SK-N-SH treated with all-trans-retinoic acid at 6 μM for 48 hours (cell line): ENCODE results near the gene EIF5A.

ENCODE experiments used
- ATAC-seq: fragments of 200-7000 bp; cut with Tn5 transposase; 3 replicates; pipeline ENCODE4 v1.9.1; 2020; ENCODE audit warnings: mild to moderate bottlenecking, moderate library complexity
- ARNTL ChIP-seq: fragments of 450-650 bp; formaldehyde crosslinking; IDR thresholded peaks from 2 replicates; pipeline ENCODE4 v1.5.0; 2020; ENCODE audit warnings: low read depth, mild to moderate bottlenecking, moderate library complexity, borderline replicate concordance
- BACH2 ChIP-seq: fragments of 250-450 bp; sonication (Bioruptor Pico); IDR thresholded peaks from 2 replicates; pipeline ENCODE4 v1.9.0; 2021; ENCODE audit warnings: mild to moderate bottlenecking, borderline replicate concordance
- CSDC2 ChIP-seq: fragments of 250-450 bp; sonication (Bioruptor Pico); IDR thresholded peaks from 2 replicates; pipeline ENCODE4 v1.5.0; 2020; ENCODE audit warnings: mild to moderate bottlenecking, moderate library complexity
- ESRRG ChIP-seq: fragments of 250-450 bp; sonication (Bioruptor Pico); IDR thresholded peaks from 2 replicates; pipeline ENCODE4 v1.6.1; 2021; ENCODE audit warnings: mild to moderate bottlenecking
- GLIS3 ChIP-seq: fragments of 250-450 bp; sonication (Bioruptor Pico); IDR thresholded peaks from 2 replicates; pipeline ENCODE4 v1.5.0; 2020; ENCODE audit warnings: mild to moderate bottlenecking, moderate library complexity
- ISL1 ChIP-seq: fragments of 250-450 bp; sonication (Bioruptor Pico); IDR thresholded peaks from 2 replicates; pipeline ENCODE4 v2.1.2; 2022; ENCODE audit warnings: mild to moderate bottlenecking, moderate library complexity
- OSR1 ChIP-seq: fragments of 250-450 bp; sonication (Bioruptor Pico); IDR thresholded peaks from 2 replicates; pipeline ENCODE4 v1.8.0; 2022; ENCODE audit warnings: moderate library complexity, mild to moderate bottlenecking, inconsistent platforms
- PPARA ChIP-seq: fragments of 250-450 bp; sonication (Bioruptor Pico); IDR thresholded peaks from 2 replicates; pipeline ENCODE4 v1.5.0; 2020; ENCODE audit warnings: mild to moderate bottlenecking, borderline replicate concordance
- RARB ChIP-seq: fragments of 250-450 bp; sonication (Bioruptor Pico); IDR thresholded peaks from 2 replicates; pipeline ENCODE4 v1.8.0; 2021; ENCODE audit warnings: mild to moderate bottlenecking, moderate library complexity
- SNAI2 ChIP-seq: fragments of 250-450 bp; sonication (Bioruptor Pico); IDR thresholded peaks from 2 replicates; pipeline ENCODE4 v1.5.0; 2020; ENCODE audit warnings: mild to moderate bottlenecking, moderate library complexity
- TCF4 ChIP-seq: fragments of 250-450 bp; sonication (Bioruptor Pico); IDR thresholded peaks from 2 replicates; pipeline ENCODE4 v1.8.0; 2021; ENCODE audit warnings: mild to moderate bottlenecking, moderate library complexity, borderline replicate concordance
- ZC3H10 ChIP-seq: fragments of 250-450 bp; sonication (Bioruptor Pico); IDR thresholded peaks from 2 replicates; pipeline ENCODE4 v1.5.1; 2021; ENCODE audit warnings: mild to moderate bottlenecking, moderate library complexity
- ZFP3 ChIP-seq: fragments of 250-450 bp; sonication (Bioruptor Pico); IDR thresholded peaks from 2 replicates; pipeline ENCODE4 v1.5.0; 2020; ENCODE audit warnings: mild to moderate bottlenecking, moderate library complexity
- ZFP30 ChIP-seq: fragments of 450-650 bp; formaldehyde crosslinking; IDR thresholded peaks from 2 replicates; pipeline ENCODE4 v1.5.0; 2022; ENCODE audit warnings: mild to moderate bottlenecking, moderate library complexity
- ZNF70 ChIP-seq: fragments of 450-650 bp; formaldehyde crosslinking; IDR thresholded peaks from 2 replicates; pipeline ENCODE4 v1.5.0; 2020; ENCODE audit warnings: mild to moderate bottlenecking, moderate library complexity
- ZNF8 ChIP-seq: fragments of 450-650 bp; formaldehyde crosslinking; IDR thresholded peaks from 2 replicates; pipeline ENCODE4 v1.5.0; 2020; ENCODE audit warnings: mild to moderate bottlenecking, moderate library complexity
- TF ChIP-seq, protein P1 (sequence below): fragments of 250-450 bp; sonication (Bioruptor Pico); IDR thresholded peaks from 2 replicates; pipeline ENCODE4 v1.5.1; 2021; ENCODE audit warnings: mild to moderate bottlenecking, moderate library complexity
- TF ChIP-seq, protein P2 (sequence below): fragments of 250-450 bp; sonication (Bioruptor Pico); IDR thresholded peaks from 2 replicates; pipeline ENCODE4 v1.5.1; 2020; ENCODE audit warnings: low read depth, mild to moderate bottlenecking, moderate library complexity
- TF ChIP-seq, protein P3 (sequence below): fragments of 250-450 bp; sonication (Bioruptor Pico); IDR thresholded peaks from 2 replicates; pipeline ENCODE4 v1.8.0; 2021; ENCODE audit warnings: low read depth, mild to moderate bottlenecking, moderate library complexity, borderline replicate concordance
- TF ChIP-seq, protein P4 (sequence below): fragments of 250-450 bp; sonication (Bioruptor Pico); IDR thresholded peaks from 2 replicates; pipeline ENCODE4 v1.8.0; 2020; ENCODE audit warnings: mild to moderate bottlenecking, moderate library complexity, borderline replicate concordance
- TF ChIP-seq, protein P5 (sequence below): fragments of 250-450 bp; sonication (Bioruptor Pico); IDR thresholded peaks from 2 replicates; pipeline ENCODE4 v1.5.0; 2020; ENCODE audit warnings: mild to moderate bottlenecking, moderate library complexity

Gene EIF5A

DNA sequence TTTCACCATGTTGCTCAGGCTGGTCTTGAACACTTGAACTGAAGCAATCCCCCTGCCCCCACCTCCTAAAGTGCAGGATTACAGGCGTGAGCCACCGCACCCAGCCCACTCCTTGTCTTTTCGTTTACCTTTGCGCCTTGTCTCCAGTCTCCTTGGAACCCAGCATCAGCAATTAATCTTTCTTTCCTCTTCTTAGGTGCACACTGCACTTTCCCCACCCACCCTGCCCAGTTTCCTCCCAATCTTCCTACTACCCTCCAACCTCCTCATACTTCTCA lies 43.7 kb upstream of the EIF5A start:
- ATAC-seq: no peak
- TF ChIP-seq ZNF8 (no peak), ZNF70 (CRISPR knock-in tag) (no peak), CSDC2 (CRISPR knock-in tag) (no peak), ARNTL (CRISPR knock-in tag) (no peak)
- TF ChIP-seq, all 23 proteins: peak for 0

DNA sequence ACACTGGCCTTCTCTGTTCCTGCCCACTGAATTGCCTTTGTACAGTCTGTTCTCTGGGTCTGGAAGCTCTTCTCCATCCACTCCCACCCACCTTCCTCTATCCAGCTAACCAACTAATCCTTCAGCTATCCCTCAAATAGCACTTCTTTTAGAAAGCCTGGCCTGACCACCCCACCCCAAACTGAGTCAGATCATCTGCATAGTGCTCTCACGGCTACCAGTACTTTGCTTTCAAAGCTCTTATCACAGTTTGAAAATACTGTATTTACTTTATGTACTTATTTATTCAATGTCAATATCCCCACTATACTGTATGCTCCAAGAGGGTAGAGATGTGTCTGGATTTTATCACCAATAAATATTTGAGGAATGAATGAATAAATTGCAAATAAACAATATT lies 40.6 kb upstream of the EIF5A start:
- ATAC-seq: no peak
- TF ChIP-seq ZFP3: no peak
- no peak for TF ChIP-seq ZNF70 (CRISPR knock-in tag)

DNA sequence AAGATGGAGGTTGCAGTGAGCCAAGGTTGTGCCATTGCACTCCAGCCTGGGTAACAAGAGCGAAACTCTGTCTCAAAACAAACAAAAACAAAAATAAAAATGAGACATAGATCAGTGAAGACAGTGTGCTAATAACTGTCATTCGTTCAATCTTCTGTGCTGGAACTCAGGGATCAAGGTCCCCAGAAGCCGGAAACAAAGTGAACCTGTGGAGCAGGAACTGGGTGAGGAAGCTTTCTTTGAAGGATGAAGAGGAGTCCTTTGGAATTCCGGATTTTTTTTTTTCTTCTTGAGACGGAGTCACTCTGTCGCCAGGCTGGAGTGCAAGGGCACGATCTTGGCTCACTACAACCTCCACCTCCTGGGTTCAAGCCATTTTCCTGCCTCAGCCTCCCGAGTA lies 28.0 kb upstream of the EIF5A start:
- TF ChIP-seq, protein P1, sequence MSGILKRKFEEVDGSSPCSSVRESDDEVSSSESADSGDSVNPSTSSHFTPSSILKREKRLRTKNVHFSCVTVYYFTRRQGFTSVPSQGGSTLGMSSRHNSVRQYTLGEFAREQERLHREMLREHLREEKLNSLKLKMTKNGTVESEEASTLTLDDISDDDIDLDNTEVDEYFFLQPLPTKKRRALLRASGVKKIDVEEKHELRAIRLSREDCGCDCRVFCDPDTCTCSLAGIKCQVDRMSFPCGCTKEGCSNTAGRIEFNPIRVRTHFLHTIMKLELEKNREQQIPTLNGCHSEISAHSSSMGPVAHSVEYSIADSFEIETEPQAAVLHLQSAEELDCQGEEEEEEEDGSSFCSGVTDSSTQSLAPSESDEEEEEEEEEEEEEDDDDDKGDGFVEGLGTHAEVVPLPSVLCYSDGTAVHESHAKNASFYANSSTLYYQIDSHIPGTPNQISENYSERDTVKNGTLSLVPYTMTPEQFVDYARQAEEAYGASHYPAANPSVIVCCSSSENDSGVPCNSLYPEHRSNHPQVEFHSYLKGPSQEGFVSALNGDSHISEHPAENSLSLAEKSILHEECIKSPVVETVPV: no peak
- TF ChIP-seq GLIS3: no peak
- no peak for TF ChIP-seq ZFP30 (CRISPR knock-in tag)
- no peak for TF ChIP-seq OSR1
- no peak for TF ChIP-seq ESRRG (CRISPR knock-in tag)
- no peak for TF ChIP-seq ZNF8
- no peak for TF ChIP-seq ZNF70 (CRISPR knock-in tag)
- TF ChIP-seq, protein P2, sequence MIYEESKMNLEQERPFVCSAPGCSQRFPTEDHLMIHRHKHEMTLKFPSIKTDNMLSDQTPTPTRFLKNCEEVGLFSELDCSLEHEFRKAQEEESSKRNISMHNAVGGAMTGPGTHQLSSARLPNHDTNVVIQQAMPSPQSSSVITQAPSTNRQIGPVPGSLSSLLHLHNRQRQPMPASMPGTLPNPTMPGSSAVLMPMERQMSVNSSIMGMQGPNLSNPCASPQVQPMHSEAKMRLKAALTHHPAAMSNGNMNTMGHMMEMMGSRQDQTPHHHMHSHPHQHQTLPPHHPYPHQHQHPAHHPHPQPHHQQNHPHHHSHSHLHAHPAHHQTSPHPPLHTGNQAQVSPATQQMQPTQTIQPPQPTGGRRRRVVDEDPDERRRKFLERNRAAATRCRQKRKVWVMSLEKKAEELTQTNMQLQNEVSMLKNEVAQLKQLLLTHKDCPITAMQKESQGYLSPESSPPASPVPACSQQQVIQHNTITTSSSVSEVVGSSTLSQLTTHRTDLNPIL (CRISPR knock-in tag): no peak
- TF ChIP-seq CSDC2 (CRISPR knock-in tag): no peak
- TF ChIP-seq ISL1 (CRISPR knock-in tag): no peak
- ATAC-seq: no peak

DNA sequence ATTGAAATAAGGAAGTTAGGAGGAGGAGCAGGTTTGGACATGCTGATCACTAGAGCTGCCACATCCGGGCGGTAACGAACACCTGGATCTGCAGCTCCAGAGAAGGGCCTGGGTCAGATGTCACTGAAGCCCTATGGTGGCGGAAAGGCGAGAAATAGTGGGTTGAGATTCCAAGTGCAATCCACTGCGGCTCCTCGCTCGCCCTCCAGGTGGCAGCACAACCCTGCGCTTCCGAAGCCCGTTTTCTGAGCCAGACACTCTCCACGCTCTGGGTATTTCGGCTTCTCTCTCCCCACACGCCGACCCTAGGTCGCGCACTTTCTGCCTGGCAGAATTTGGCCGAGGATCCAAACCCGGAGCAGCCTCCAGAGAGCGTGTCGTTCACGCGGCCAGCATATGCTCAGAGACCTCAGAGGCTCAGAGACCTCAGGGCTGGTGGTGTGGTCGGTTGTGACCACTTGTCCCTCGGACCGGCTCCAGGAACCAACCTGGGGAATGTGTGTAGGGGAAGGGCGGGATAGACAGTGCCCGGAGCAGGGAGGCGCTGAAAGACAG lies 26.8 kb upstream of the EIF5A start:
- TF ChIP-seq, protein P3, sequence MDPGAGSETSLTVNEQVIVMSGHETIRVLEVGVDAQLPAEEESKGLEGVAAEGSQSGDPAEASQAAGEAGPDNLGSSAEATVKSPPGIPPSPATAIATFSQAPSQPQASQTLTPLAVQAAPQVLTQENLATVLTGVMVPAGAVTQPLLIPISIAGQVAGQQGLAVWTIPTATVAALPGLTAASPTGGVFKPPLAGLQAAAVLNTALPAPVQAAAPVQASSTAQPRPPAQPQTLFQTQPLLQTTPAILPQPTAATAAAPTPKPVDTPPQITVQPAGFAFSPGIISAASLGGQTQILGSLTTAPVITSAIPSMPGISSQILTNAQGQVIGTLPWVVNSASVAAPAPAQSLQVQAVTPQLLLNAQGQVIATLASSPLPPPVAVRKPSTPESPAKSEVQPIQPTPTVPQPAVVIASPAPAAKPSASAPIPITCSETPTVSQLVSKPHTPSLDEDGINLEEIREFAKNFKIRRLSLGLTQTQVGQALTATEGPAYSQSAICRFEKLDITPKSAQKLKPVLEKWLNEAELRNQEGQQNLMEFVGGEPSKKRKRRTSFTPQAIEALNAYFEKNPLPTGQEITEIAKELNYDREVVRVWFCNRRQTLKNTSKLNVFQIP (CRISPR knock-in tag): no peak
- no peak for TF ChIP-seq TCF4 (CRISPR knock-in tag)
- TF ChIP-seq ZC3H10 (CRISPR knock-in tag): no peak
- no peak for TF ChIP-seq ARNTL (CRISPR knock-in tag)
- no peak for TF ChIP-seq ISL1 (CRISPR knock-in tag)
- TF ChIP-seq, protein P4, sequence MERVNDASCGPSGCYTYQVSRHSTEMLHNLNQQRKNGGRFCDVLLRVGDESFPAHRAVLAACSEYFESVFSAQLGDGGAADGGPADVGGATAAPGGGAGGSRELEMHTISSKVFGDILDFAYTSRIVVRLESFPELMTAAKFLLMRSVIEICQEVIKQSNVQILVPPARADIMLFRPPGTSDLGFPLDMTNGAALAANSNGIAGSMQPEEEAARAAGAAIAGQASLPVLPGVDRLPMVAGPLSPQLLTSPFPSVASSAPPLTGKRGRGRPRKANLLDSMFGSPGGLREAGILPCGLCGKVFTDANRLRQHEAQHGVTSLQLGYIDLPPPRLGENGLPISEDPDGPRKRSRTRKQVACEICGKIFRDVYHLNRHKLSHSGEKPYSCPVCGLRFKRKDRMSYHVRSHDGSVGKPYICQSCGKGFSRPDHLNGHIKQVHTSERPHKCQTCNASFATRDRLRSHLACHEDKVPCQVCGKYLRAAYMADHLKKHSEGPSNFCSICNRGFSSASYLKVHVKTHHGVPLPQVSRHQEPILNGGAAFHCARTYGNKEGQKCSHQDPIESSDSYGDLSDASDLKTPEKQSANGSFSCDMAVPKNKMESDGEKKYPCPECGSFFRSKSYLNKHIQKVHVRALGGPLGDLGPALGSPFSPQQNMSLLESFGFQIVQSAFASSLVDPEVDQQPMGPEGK: no peak
- no peak for TF ChIP-seq OSR1
- no peak for TF ChIP-seq RARB
- no peak for TF ChIP-seq CSDC2 (CRISPR knock-in tag)
- TF ChIP-seq GLIS3: no peak
- TF ChIP-seq SNAI2 (CRISPR knock-in tag): no peak
- TF ChIP-seq ESRRG (CRISPR knock-in tag): no peak
- TF ChIP-seq, protein P5, sequence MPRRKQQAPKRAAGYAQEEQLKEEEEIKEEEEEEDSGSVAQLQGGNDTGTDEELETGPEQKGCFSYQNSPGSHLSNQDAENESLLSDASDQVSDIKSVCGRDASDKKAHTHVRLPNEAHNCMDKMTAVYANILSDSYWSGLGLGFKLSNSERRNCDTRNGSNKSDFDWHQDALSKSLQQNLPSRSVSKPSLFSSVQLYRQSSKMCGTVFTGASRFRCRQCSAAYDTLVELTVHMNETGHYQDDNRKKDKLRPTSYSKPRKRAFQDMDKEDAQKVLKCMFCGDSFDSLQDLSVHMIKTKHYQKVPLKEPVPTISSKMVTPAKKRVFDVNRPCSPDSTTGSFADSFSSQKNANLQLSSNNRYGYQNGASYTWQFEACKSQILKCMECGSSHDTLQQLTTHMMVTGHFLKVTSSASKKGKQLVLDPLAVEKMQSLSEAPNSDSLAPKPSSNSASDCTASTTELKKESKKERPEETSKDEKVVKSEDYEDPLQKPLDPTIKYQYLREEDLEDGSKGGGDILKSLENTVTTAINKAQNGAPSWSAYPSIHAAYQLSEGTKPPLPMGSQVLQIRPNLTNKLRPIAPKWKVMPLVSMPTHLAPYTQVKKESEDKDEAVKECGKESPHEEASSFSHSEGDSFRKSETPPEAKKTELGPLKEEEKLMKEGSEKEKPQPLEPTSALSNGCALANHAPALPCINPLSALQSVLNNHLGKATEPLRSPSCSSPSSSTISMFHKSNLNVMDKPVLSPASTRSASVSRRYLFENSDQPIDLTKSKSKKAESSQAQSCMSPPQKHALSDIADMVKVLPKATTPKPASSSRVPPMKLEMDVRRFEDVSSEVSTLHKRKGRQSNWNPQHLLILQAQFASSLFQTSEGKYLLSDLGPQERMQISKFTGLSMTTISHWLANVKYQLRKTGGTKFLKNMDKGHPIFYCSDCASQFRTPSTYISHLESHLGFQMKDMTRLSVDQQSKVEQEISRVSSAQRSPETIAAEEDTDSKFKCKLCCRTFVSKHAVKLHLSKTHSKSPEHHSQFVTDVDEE: no peak
- no peak for TF ChIP-seq BACH2 (CRISPR knock-in tag)
- TF ChIP-seq ZNF70 (CRISPR knock-in tag): no peak
- TF ChIP-seq, protein P1: no peak
- no peak for TF ChIP-seq ZNF8
- no peak for TF ChIP-seq PPARA (CRISPR knock-in tag)
- TF ChIP-seq, all 23 proteins: peak for 0
- peak; percentile 92 for ATAC-seq
